Measurements from ENCODE around the gene ZNF185. TPM values are rescaled to one million over a fixed set of nuclear protein-coding genes. Genes with fewer than 3 reads are reported as not detected.

ZNF185 gene
- total RNA-seq, 3 donors from 2014 or later: 2.8 to 6.9 (median 4.2) TPM

GRCh38 chrX:152896450-152896849 lies 1.4 kb upstream of the ZNF185 start:
- no peaks in the 10 kb centered on the region for H3K9me3 ChIP-seq
- intact Hi-C loops (cut with DNase I, micrococcal nuclease): no loop called here
- no peak overlapping the region for H3K4me3 ChIP-seq
- H3K4me1 ChIP-seq (ENCODE audit: low read depth): no peaks in the 10 kb centered on the region
- ATAC-seq: no peak
- TF ChIP-seq CTCF (IDR thresholded peaks at IDR 0.05): no peak
- H3K36me3 ChIP-seq (ENCODE audit: low read depth): no peaks in the 10 kb centered on the region
- no peak for DNase-seq

GRCh38 chrX:152898442-152898841 lies 575 bp downstream of the ZNF185 start:
- ATAC-seq (no peak), DNase-seq (no peak)
- Histone ChIP-seq H3K4me3 (no peak overlapping the region), H3K4me1 (ENCODE audit: low read depth) (no peaks in the 10 kb centered on the region), H3K9me3 (no peaks in the 10 kb centered on the region), H3K36me3 (ENCODE audit: low read depth) (no peaks in the 10 kb centered on the region)
- intact Hi-C loops (cut with DNase I, micrococcal nuclease): no loop called here
- no peak for TF ChIP-seq CTCF (IDR thresholded peaks at IDR 0.05)

GRCh38 chrX:152899111-152899873 lies 1.4 kb downstream of the ZNF185 start:
- no peaks in the 10 kb centered on the region for H3K4me1 ChIP-seq (ENCODE audit: low read depth)
- TF ChIP-seq CTCF (IDR thresholded peaks at IDR 0.05): no peak
- H3K4me3 ChIP-seq: no peak overlapping the region
- H3K36me3 ChIP-seq (ENCODE audit: low read depth): no peaks in the 10 kb centered on the region
- H3K9me3 ChIP-seq: no peaks in the 10 kb centered on the region
- ATAC-seq (no peak), DNase-seq (peak in 1 of 3 donors; percentile 22)
- intact Hi-C loops (cut with DNase I, micrococcal nuclease): no loop called here

GRCh38 chrX:152899874-152900719 lies 2.2 kb downstream of the ZNF185 start:
- Histone ChIP-seq H3K4me1 (ENCODE audit: low read depth) (no peaks in the 10 kb centered on the region), H3K9me3 (no peaks in the 10 kb centered on the region), H3K4me3 (no peak overlapping the region), H3K36me3 (ENCODE audit: low read depth) (no peaks in the 10 kb centered on the region)
- no peak for ATAC-seq
- peak in 1 of 3 donors; percentile 34 for DNase-seq
- intact Hi-C loops (cut with DNase I, micrococcal nuclease): no loop called here
- TF ChIP-seq CTCF (IDR thresholded peaks at IDR 0.05): no peak

GRCh38 chrX:152900937-152901445 lies 3.1 kb downstream of the ZNF185 start:
- DNase-seq (no peak), ATAC-seq (no peak)
- intact Hi-C loops (cut with DNase I, micrococcal nuclease): no loop called here
- Histone ChIP-seq H3K4me3 (no peak overlapping the region), H3K9me3 (no peaks in the 10 kb centered on the region), H3K36me3 (ENCODE audit: low read depth) (no peaks in the 10 kb centered on the region), H3K4me1 (ENCODE audit: low read depth) (no peaks in the 10 kb centered on the region)
- TF ChIP-seq CTCF (IDR thresholded peaks at IDR 0.05): no peak
